Fibroblast of lung (primary cell): ENCODE results near the gene DDX31. TPM values are rescaled to one million over a fixed set of nuclear protein-coding genes. Genes with fewer than 3 reads are reported as not detected.

ENCODE experiments used
- DNase-seq, 2 donors: peaks; one replicate each; pipeline versions ENCODE4 v3.0.0 to v3.0.0-alpha.2; 2010; ENCODE audit warnings: low read depth in 2 of 2
- H2AFZ ChIP-seq: 2 replicates; pipeline ENCODE4 v1.5.1; 2012; ENCODE audit warnings: low read length, control low read depth, inconsistent platforms
- H3K27ac ChIP-seq: 2 replicates; pipeline ENCODE4 v1.5.1; 2011; ENCODE audit warnings: low read length, control low read depth; ENCODE audit not compliant: insufficient read depth
- H3K27me3 ChIP-seq: 2 replicates; pipeline ENCODE4 v1.5.1; 2011; ENCODE audit warnings: mild to moderate bottlenecking, low read length; ENCODE audit not compliant: control insufficient read depth, insufficient read depth
- H3K36me3 ChIP-seq: 2 replicates; pipeline ENCODE4 v1.5.1; 2011; ENCODE audit warnings: low read length; ENCODE audit not compliant: control insufficient read depth, insufficient read depth
- H3K4me1 ChIP-seq: 2 replicates; pipeline ENCODE4 v1.5.1; 2011; ENCODE audit warnings: low read length; ENCODE audit not compliant: control insufficient read depth, insufficient read depth; ENCODE audit errors: extremely low read depth
- H3K4me2 ChIP-seq: 2 replicates; pipeline ENCODE4 v1.5.1; 2011; ENCODE audit warnings: low read length, control low read depth; ENCODE audit not compliant: insufficient read depth; ENCODE audit errors: extremely low read depth
- H3K4me3 ChIP-seq, 4 experiments: fragments of 200-600 bp in 1 of 4; sonication (generic) in 1 of 4; replicated peaks in 1 of 4; 2 replicates each; pipeline ENCODE4 v1.5.1; 2011 to 2016; ENCODE audit warnings: low read length in 4 of 4, low read depth in 3 of 4, mild to moderate bottlenecking in 3 of 4, control low read depth in 2 of 4, inconsistent platforms in 1 of 4, mixed read lengths in 1 of 4; ENCODE audit not compliant: insufficient read depth in 1 of 4; ENCODE audit errors: control extremely low read depth in 1 of 4
- H3K79me2 ChIP-seq: 2 replicates; pipeline ENCODE4 v1.5.1; 2012; ENCODE audit warnings: mild to moderate bottlenecking, low read length, inconsistent platforms; ENCODE audit not compliant: control insufficient read depth, insufficient read depth
- H3K9ac ChIP-seq: 2 replicates; pipeline ENCODE4 v1.5.1; 2011; ENCODE audit warnings: mild to moderate bottlenecking, low read length, control low read depth; ENCODE audit not compliant: insufficient read depth
- H3K9me3 ChIP-seq: 2 replicates; pipeline ENCODE4 v1.5.1; 2012; ENCODE audit warnings: low read depth, low read length; ENCODE audit not compliant: control insufficient read depth, insufficient read depth
- H4K20me1 ChIP-seq: 2 replicates; pipeline ENCODE4 v1.5.1; 2011; ENCODE audit warnings: low read length; ENCODE audit not compliant: control insufficient read depth, insufficient read depth; ENCODE audit errors: extremely low read depth
- EZH2 ChIP-seq: IDR thresholded peaks from 2 replicates; pipeline ENCODE4 v1.5.1; 2012; ENCODE audit warnings: low read length, control low read depth, mild to moderate bottlenecking; ENCODE audit errors: missing control alignments
- polyA plus RNA-seq, 2 donors: library from polyadenylated mRNA; depleted of rRNA in 1 of 2; stranded (reverse) in 1 of 2; unstranded in 1 of 2; fragments of >200 nt; gene quantifications; 2 replicates each; pipeline ENCODE4 v1.2.1, GENCODE V29; 2011 to 2012; ENCODE audit warnings: missing spikeins in 1 of 2
- total RNA-seq: library from RNA; depleted of rRNA; stranded (reverse); fragments of >200 nt; gene quantifications from 2 replicates; pipeline ENCODE4 v1.2.1, GENCODE V29; 2014
- TF ChIP-seq, protein P1 (sequence below), 2 donors: IDR thresholded peaks in 1 of 2; conservative IDR thresholded peaks in 1 of 2; 1 replicate in 1 of 2; 2 replicates in 1 of 2; pipeline ENCODE4 v1.5.1; 2011 to 2012; ENCODE audit warnings: low read length in 2 of 2, control low read depth in 1 of 2, inconsistent platforms in 1 of 2, low read depth in 1 of 2, mild to moderate bottlenecking in 1 of 2

The DDX31 gene
- total and polyA plus RNA-seq, 2 donors (not counting 1 experiment from before 2014, with no cell fraction given), result 10.1 to 10.8 TPM

DNA sequence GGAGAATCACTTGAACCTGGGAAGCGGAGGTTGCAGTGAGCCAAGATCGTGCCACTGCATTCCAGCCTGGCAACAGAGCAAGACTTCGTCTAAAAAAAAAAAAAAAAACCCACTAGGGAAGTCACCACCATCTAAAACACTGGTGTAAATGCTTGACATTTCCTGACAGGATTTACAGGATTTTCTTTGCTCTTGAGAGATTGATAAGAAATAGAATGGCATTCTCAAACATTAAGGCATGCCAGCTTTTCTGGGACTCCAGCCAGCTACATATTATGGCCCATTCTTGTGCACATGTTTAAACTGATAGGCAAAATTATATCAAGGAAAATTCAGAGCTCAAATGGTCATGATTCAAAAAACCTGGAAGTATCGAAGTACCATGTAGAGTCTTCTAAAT lies 29.2 kb upstream of the DDX31 start:
- no peak overlapping the region for H3K4me2 ChIP-seq
- no peaks in the 10 kb centered on the region for H3K79me2 ChIP-seq
- TF ChIP-seq, protein P1, sequence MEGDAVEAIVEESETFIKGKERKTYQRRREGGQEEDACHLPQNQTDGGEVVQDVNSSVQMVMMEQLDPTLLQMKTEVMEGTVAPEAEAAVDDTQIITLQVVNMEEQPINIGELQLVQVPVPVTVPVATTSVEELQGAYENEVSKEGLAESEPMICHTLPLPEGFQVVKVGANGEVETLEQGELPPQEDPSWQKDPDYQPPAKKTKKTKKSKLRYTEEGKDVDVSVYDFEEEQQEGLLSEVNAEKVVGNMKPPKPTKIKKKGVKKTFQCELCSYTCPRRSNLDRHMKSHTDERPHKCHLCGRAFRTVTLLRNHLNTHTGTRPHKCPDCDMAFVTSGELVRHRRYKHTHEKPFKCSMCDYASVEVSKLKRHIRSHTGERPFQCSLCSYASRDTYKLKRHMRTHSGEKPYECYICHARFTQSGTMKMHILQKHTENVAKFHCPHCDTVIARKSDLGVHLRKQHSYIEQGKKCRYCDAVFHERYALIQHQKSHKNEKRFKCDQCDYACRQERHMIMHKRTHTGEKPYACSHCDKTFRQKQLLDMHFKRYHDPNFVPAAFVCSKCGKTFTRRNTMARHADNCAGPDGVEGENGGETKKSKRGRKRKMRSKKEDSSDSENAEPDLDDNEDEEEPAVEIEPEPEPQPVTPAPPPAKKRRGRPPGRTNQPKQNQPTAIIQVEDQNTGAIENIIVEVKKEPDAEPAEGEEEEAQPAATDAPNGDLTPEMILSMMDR (conservative IDR thresholded peaks at IDR 0.05 in 1 of 2, IDR thresholded peaks at IDR 0.05 in 1 of 2; ENCODE audit: low read depth in 1 of 2, low read length in 2 of 2), result no peak
- TF ChIP-seq EZH2, result no peak
- no peak overlapping the region for H2AFZ ChIP-seq
- H3K36me3 ChIP-seq, result no peaks in the 10 kb centered on the region
- H3K4me3 ChIP-seq, result no peak overlapping the region
- no peaks in the 10 kb centered on the region for H3K4me1 ChIP-seq
- H3K9ac ChIP-seq, result no peak overlapping the region
- no peaks in the 10 kb centered on the region for H4K20me1 ChIP-seq
- no peaks in the 10 kb centered on the region for H3K9me3 ChIP-seq
- no peaks in the 10 kb centered on the region for H3K27me3 ChIP-seq
- H3K27ac ChIP-seq, result no peak overlapping the region
- DNase-seq, result no peak

DNA sequence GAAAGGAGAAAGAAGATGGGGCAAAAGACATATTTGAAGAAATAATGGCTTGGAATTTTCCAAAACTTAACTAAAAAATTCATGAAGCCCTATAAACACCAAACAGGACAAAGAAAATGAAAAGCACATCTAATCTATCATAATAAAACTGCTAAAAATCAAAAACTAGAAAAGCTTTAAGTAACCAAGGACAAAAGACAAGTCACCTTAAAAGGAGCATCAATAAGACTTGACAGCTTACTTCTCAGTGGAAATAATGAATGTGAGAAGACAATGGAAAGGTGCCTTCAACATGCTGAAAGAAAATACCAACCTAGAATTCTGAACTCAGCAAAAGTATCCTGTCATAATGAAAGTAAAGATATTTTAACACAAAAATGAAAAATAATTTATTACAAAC lies 27.4 kb upstream of the DDX31 start:
- no peak for DNase-seq
- H3K4me1 ChIP-seq, result no peaks in the 10 kb centered on the region

DNA sequence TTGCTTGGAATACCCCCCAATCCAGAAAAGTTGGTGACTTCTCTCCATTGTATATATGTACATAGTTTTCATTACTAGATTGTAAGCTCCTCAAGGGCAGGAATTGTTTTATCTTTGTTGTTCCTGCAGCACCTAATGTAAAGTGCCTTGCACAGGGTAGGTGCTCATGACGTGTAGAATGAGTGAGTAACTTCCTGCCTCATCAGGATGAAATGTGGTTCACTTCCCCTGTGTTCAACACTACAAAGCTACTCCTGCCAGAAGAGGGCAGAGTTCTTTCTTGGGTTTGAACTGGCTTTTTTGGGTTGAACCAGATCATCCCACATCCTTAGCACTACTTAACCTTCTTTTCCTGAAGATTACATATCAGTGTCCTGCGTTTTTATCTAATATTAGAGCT lies 24.4 kb upstream of the DDX31 start:
- Histone ChIP-seq H3K79me2 (no peaks in the 10 kb centered on the region), H3K4me3 (no peak overlapping the region), H3K9me3 (no peaks in the 10 kb centered on the region), H3K4me1 (no peaks in the 10 kb centered on the region), H2AFZ (no peak overlapping the region), H3K9ac (no peak overlapping the region), H3K4me2 (no peak overlapping the region), H3K36me3 (no peaks in the 10 kb centered on the region), H3K27ac (no peak overlapping the region), H3K27me3 (no peaks in the 10 kb centered on the region), H4K20me1 (no peaks in the 10 kb centered on the region)
- TF ChIP-seq, protein P1 (conservative IDR thresholded peaks at IDR 0.05 in 1 of 2, IDR thresholded peaks at IDR 0.05 in 1 of 2; ENCODE audit: low read depth in 1 of 2, low read length in 2 of 2), result no peak
- TF ChIP-seq EZH2, result no peak
- DNase-seq, result peak in 1 of 2 donors; percentile 24

More for the DNA sequence above, 27.4 kb upstream of the DDX31 start:
- no peak overlapping the region for H3K27ac ChIP-seq
- H3K79me2 ChIP-seq, result no peaks in the 10 kb centered on the region
- TF ChIP-seq EZH2, result no peak
- TF ChIP-seq, protein P1 (conservative IDR thresholded peaks at IDR 0.05 in 1 of 2, IDR thresholded peaks at IDR 0.05 in 1 of 2; ENCODE audit: low read depth in 1 of 2, low read length in 2 of 2), result no peak
- H3K27me3 ChIP-seq, result no peaks in the 10 kb centered on the region
- H3K36me3 ChIP-seq, result no peaks in the 10 kb centered on the region
- no peaks in the 10 kb centered on the region for H3K9me3 ChIP-seq
- no peak overlapping the region for H2AFZ ChIP-seq
- no peak overlapping the region for H3K4me3 ChIP-seq
- no peaks in the 10 kb centered on the region for H4K20me1 ChIP-seq
- no peak overlapping the region for H3K9ac ChIP-seq
- H3K4me2 ChIP-seq, result no peak overlapping the region
